ENCODE data around the gene B4GALT4.
"Not testable (repeated sequence)": the region's sequence is repeated elsewhere in the genome, so short reads cannot be mapped to it uniquely, and the experiment has no call there.

B4GALT4 gene

GRCh38 chr3:119194237-119195150 is 46.2 kb downstream of the B4GALT4 start:
- DNase-seq, result no peak

- DNase-seq, result no peak
Measured at GRCh38 chr3:119191800-119192199, 48.9 kb downstream of the B4GALT4 start.

GRCh38 chr3:119187266-119187665 is 53.4 kb downstream of the B4GALT4 start:
- no peak for DNase-seq

GRCh38 chr3:119184796-119185570 is 55.7 kb downstream of the B4GALT4 start:
- DNase-seq, result no peak

GRCh38 chr3:119184111-119184510 is 56.6 kb downstream of the B4GALT4 start:
- DNase-seq, result no peak

- DNase-seq, result no peak
Measured at GRCh38 chr3:119181765-119182164, 58.9 kb downstream of the B4GALT4 start.

- peak in 2 of 3 experiments; percentile 18 to 65 for DNase-seq
Measured at GRCh38 chr3:119177321-119177720, 63.4 kb downstream of the B4GALT4 start.

GRCh38 chr3:119176778-119177177 is 63.9 kb downstream of the B4GALT4 start:
- no peak for DNase-seq

GRCh38 chr3:119175872-119176756 is 64.6 kb downstream of the B4GALT4 start:
- no peak for DNase-seq

GRCh38 chr3:119173325-119173724 is 67.4 kb downstream of the B4GALT4 start, which contains the start of gene UPK1B:
UPK1B (plus strand) TSS chr3:119173598; CDS start chr3:119186742, 13,144 bp downstream.
- DNase-seq, result no peak

- no peak for DNase-seq
Measured at GRCh38 chr3:119170821-119171220, 69.9 kb downstream of the B4GALT4 start.

- not testable (repeated sequence) for DNase-seq
Measured at GRCh38 chr3:119164745-119165144, 75.9 kb downstream of the B4GALT4 start.
